Kidney (tissue), 14 donors: ENCODE results near the gene IL17RB. TPM values are rescaled to one million over a fixed set of nuclear protein-coding genes. Genes with fewer than 3 reads are reported as not detected.

Experiments
- DNase-seq, 5 donors: peaks; one replicate each; pipeline ENCODE4 v3.0.0-alpha.2; 2013 to 2020
- FAIRE-seq: peaks from 2 replicates; lab custom pipeline; 2012; peaks lifted over from hg19 to GRCh38; lab: Jason Lieb, UNC
- H3K27ac ChIP-seq, 2 donors: one replicate each; pipeline ENCODE4 v1.7.0; 2013; ENCODE audit warnings: low read depth in 2 of 2, low read length in 2 of 2, inconsistent platforms in 1 of 2
- H3K27me3 ChIP-seq: one replicate; pipeline ENCODE4 v1.7.1; 2013; ENCODE audit warnings: low read length, inconsistent platforms; ENCODE audit not compliant: control insufficient read depth, insufficient read depth
- H3K36me3 ChIP-seq, 3 donors: one replicate each; pipeline versions ENCODE4 v1.7.0 to v1.7.1; 2013; ENCODE audit warnings: low read length in 3 of 3, control low read depth in 1 of 3, inconsistent platforms in 1 of 3; ENCODE audit not compliant: insufficient read depth in 3 of 3, control insufficient read depth in 2 of 3
- H3K4me1 ChIP-seq, 3 donors: one replicate each; pipeline versions ENCODE4 v1.7.0 to v1.7.1; 2013; ENCODE audit warnings: low read length in 3 of 3, inconsistent platforms in 1 of 3, low read depth in 1 of 3; ENCODE audit not compliant: control insufficient read depth in 2 of 3, insufficient read depth in 2 of 3
- H3K4me3 ChIP-seq, 3 donors: one replicate each; pipeline versions ENCODE4 v1.7.0 to v1.8.1; 2013; ENCODE audit warnings: low read length in 3 of 3, control low read depth in 1 of 3, inconsistent platforms in 1 of 3
- H3K9ac ChIP-seq, 3 donors: one replicate each; pipeline versions ENCODE4 v1.7.0 to v1.7.1; 2013; ENCODE audit warnings: low read length in 3 of 3, control low read depth in 1 of 3, inconsistent platforms in 1 of 3
- H3K9me3 ChIP-seq, 3 donors: one replicate each; pipeline versions ENCODE4 v1.7.0 to v1.7.1; 2013; ENCODE audit warnings: low read length in 3 of 3, control low read depth in 1 of 3, inconsistent platforms in 1 of 3; ENCODE audit not compliant: control insufficient read depth in 2 of 3, insufficient read depth in 1 of 3
- CTCF ChIP-seq: IDR thresholded peaks from 3 replicates; pipeline ENCODE4 v1.5.1; 2012; ENCODE audit warnings: mild to moderate bottlenecking, moderate library complexity, borderline replicate concordance; ENCODE audit not compliant: insufficient read depth; ENCODE audit errors: extremely low read depth
- intact Hi-C: fragments of 100-400 bp; cut with DNase I; formaldehyde crosslinking; loops from one replicate; pipeline ENCODE4 v1.11.1; 2022
- polyA plus RNA-seq: library from polyadenylated mRNA; stranded (reverse); fragments of 350-450 nt; fragmentation: Illumina TruSeq; extraction: RNeasy Lipid Tissue Mini Kit (QIAGEN cat#74804); gene quantifications from one replicate; pipeline ENCODE4 v1.2.3, GENCODE V29; 2014; ENCODE audit warnings: low read depth, low replicate concordance; ENCODE audit not compliant: insufficient read depth
- total RNA-seq: library from RNA; stranded (reverse); fragmentation: NEBNext Ultra II Directional; extraction: Animal tissue kit (Norgen Biotek cat#: 25700); gene quantifications from one replicate; pipeline ENCODE4 v1.2.1, GENCODE V29; 2021
- donor health status: control.
- donor health status: control.
- donor health status: control.
- donor health status: control.
- donor health status: control.
- donor health status: DM: yes; HTN: yes; CAD: no.
- donor health status: Normal renal cell carcinoma (clear cell type).

IL17RB gene
- total and polyA plus RNA-seq, 2 donors from 2014 or later: 27.7 to 87.4 TPM

- H3K9ac ChIP-seq: no peak overlapping the region
- no peak for DNase-seq
- H3K4me1 ChIP-seq: peaks cover 0 to 4% (median 0%) of the 10 kb centered on the region in 3 donors
- intact Hi-C loops: no loop called here
- peaks cover 14 to 21% (median 18%) of the 10 kb centered on the region in 3 donors for H3K36me3 ChIP-seq
- H3K27me3 ChIP-seq: no peaks in the 10 kb centered on the region
- H3K27ac ChIP-seq: no peak overlapping the region
- H3K9me3 ChIP-seq: no peaks in the 10 kb centered on the region
- no peak for TF ChIP-seq CTCF
- peak; percentile 60 for FAIRE-seq
- H3K4me3 ChIP-seq: no peak overlapping the region
These were observed 19.5 kb downstream of the IL17RB start for GRCh38 chr3:53865732-53866499.

GRCh38 chr3:53880396-53881345 lies 34.3 kb downstream of the IL17RB start:
- peaks cover 15 to 41% (median 27%) of the 10 kb centered on the region in 3 donors for H3K36me3 ChIP-seq
- no peaks in the 10 kb centered on the region for H3K27me3 ChIP-seq
- intact Hi-C loops: no loop called here
- peaks cover 0 to 8% (median 8%) of the 10 kb centered on the region in 3 donors for H3K4me1 ChIP-seq
- no peaks in the 10 kb centered on the region for H3K9me3 ChIP-seq
- no peak for FAIRE-seq
- H3K4me3 ChIP-seq: peak overlapping the region; percentile 85 to 89 (median 89)
- DNase-seq: peak in 2 of 5 donors; percentile 18 to 23
- peak overlapping the region; percentile 66 to 92 (median 90) for H3K9ac ChIP-seq
- no peak overlapping the region for H3K27ac ChIP-seq
- no peak for TF ChIP-seq CTCF

- peaks cover 0 to 8% (median 8%) of the 10 kb centered on the region in 3 donors for H3K4me1 ChIP-seq
- H3K4me3 ChIP-seq: peak within 1 kb of the TSS; percentile 85 to 89 (median 89)
- FAIRE-seq (no peak), DNase-seq (peak; percentile 94 to 95 (median 95))
- no peaks in the 10 kb centered on the region for H3K9me3 ChIP-seq
- peak within 1 kb of the TSS; percentile 86 to 92 (median 90) for H3K9ac ChIP-seq
- peaks cover 12 to 34% (median 23%) of the 10 kb centered on the region in 3 donors for H3K36me3 ChIP-seq
- TF ChIP-seq CTCF: no peak
- intact Hi-C loops: no loop called here
- H3K27me3 ChIP-seq: no peaks in the 10 kb centered on the region
- peak within 1 kb of the TSS; percentile 91 for H3K27ac ChIP-seq
These were observed 35.6 kb downstream of the IL17RB start, which contains the start of gene ACTR8 for GRCh38 chr3:53881691-53882593. ACTR8 (minus strand) TSS chr3:53882152; CDS start chr3:53882101, 51 bp downstream.
